T-helper 2 cell treated with Interferon-gamma antibody and Interleukin-4, amounts not matched to agents 5 μg/mL and 100 μg/mL, for 36 hours (primary cell): ENCODE results near the gene SUN3.
A peak's percentile ranks its signal among the peaks of the same experiment; 100 is the strongest.

ENCODE experiments used
- DNase-seq: peaks from one replicate; pipeline ENCODE4 v3.0.0; 2021; ENCODE audit warnings: low spot score
- H3K27ac Mint-ChIP-seq: one replicate; pipeline ENCODE4 v1.8.0; 2021; ENCODE audit warnings: mild to moderate bottlenecking, mixed read lengths
- H3K27me3 Mint-ChIP-seq: one replicate; pipeline ENCODE4 v1.8.0; 2021; ENCODE audit warnings: low read depth, mixed read lengths
- H3K36me3 Mint-ChIP-seq: one replicate; pipeline ENCODE4 v1.8.0; 2021; ENCODE audit warnings: low read depth, mixed read lengths
- H3K4me1 Mint-ChIP-seq: one replicate; pipeline ENCODE4 v1.8.0; 2021; ENCODE audit warnings: low read depth, mixed read lengths
- H3K4me3 Mint-ChIP-seq: one replicate; pipeline ENCODE4 v1.8.0; 2022; ENCODE audit warnings: mild to moderate bottlenecking, moderate library complexity, mixed read lengths
- H3K9me3 Mint-ChIP-seq: one replicate; pipeline ENCODE4 v1.8.0; 2021; ENCODE audit warnings: mixed read lengths

SUN3 gene

GRCh38 chr7:48028938-48029337, at the start of gene SUN3:
Gene SUN3 (minus strand): TSS chr7:48029107. CDS start chr7:48028938, 169 bp downstream.
- peaks cover 6% of the 10 kb centered on the region for H3K9me3 Mint-ChIP-seq
- peaks cover 60% of the 10 kb centered on the region for H3K27me3 Mint-ChIP-seq
- no peaks in the 10 kb centered on the region for H3K4me1 Mint-ChIP-seq

GRCh38 chr7:48078470-48078869, 49.6 kb upstream of the SUN3 start:
- H3K36me3 Mint-ChIP-seq = no peaks in the 10 kb centered on the region
- no peak overlapping the region for H3K4me3 Mint-ChIP-seq
- peaks cover 25% of the 10 kb centered on the region for H3K4me1 Mint-ChIP-seq
- no peak overlapping the region for H3K27ac Mint-ChIP-seq
- no peaks in the 10 kb centered on the region for H3K9me3 Mint-ChIP-seq
- no peak for DNase-seq
- no peaks in the 10 kb centered on the region for H3K27me3 Mint-ChIP-seq

More at GRCh38 chr7:48028938-48029337, at the start of gene SUN3:
- Mint-ChIP-seq H3K36me3 (no peaks in the 10 kb centered on the region), H3K4me3 (no peak within 1 kb of the TSS), H3K27ac (no peak within 1 kb of the TSS)
- DNase-seq = no peak

- H3K36me3 Mint-ChIP-seq = peaks cover 1% of the 10 kb centered on the region
- no peaks in the 10 kb centered on the region for H3K27me3 Mint-ChIP-seq
- H3K4me1 Mint-ChIP-seq = peaks cover 15% of the 10 kb centered on the region
- no peak for DNase-seq
- H3K27ac Mint-ChIP-seq = no peak overlapping the region
- H3K4me3 Mint-ChIP-seq = no peak overlapping the region
- peaks cover 5% of the 10 kb centered on the region for H3K9me3 Mint-ChIP-seq
Measured at GRCh38 chr7:48077423-48077822, 48.5 kb upstream of the SUN3 start.

GRCh38 chr7:48074204-48074654, 45.3 kb upstream of the SUN3 start:
- DNase-seq = no peak
- Mint-ChIP-seq H3K27me3 (no peaks in the 10 kb centered on the region), H3K4me1 (peaks cover 14% of the 10 kb centered on the region), H3K9me3 (peaks cover 12% of the 10 kb centered on the region), H3K36me3 (peaks cover 5% of the 10 kb centered on the region), H3K27ac (no peak overlapping the region), H3K4me3 (no peak overlapping the region)

GRCh38 chr7:48067475-48067874, 38.6 kb upstream of the SUN3 start:
- H3K4me1 Mint-ChIP-seq = no peaks in the 10 kb centered on the region
- peaks cover 10% of the 10 kb centered on the region for H3K27me3 Mint-ChIP-seq
- H3K27ac Mint-ChIP-seq = no peak overlapping the region
- no peak overlapping the region for H3K4me3 Mint-ChIP-seq
- H3K36me3 Mint-ChIP-seq = peaks cover 5% of the 10 kb centered on the region
- no peak for DNase-seq
- peaks cover 17% of the 10 kb centered on the region for H3K9me3 Mint-ChIP-seq

- Mint-ChIP-seq H3K27me3 (peaks cover 10% of the 10 kb centered on the region), H3K4me1 (peaks cover 2% of the 10 kb centered on the region), H3K36me3 (no peaks in the 10 kb centered on the region), H3K9me3 (peaks cover 10% of the 10 kb centered on the region), H3K4me3 (no peak overlapping the region), H3K27ac (no peak overlapping the region)
- DNase-seq = no peak
Measured at GRCh38 chr7:48063985-48064384, 35.1 kb upstream of the SUN3 start.

- Mint-ChIP-seq H3K4me1 (peaks cover 4% of the 10 kb centered on the region), H3K27me3 (peaks cover 10% of the 10 kb centered on the region), H3K27ac (no peak overlapping the region), H3K4me3 (no peak overlapping the region), H3K9me3 (peaks cover 18% of the 10 kb centered on the region), H3K36me3 (no peaks in the 10 kb centered on the region)
- DNase-seq = no peak
Measured at GRCh38 chr7:48059706-48060105, 30.8 kb upstream of the SUN3 start.

GRCh38 chr7:48058990-48059389, 30.1 kb upstream of the SUN3 start:
- Mint-ChIP-seq H3K27ac (no peak overlapping the region), H3K36me3 (no peaks in the 10 kb centered on the region), H3K27me3 (peaks cover 8% of the 10 kb centered on the region)

GRCh38 chr7:48053736-48054135, 24.8 kb upstream of the SUN3 start:
- peaks cover 3% of the 10 kb centered on the region for H3K27me3 Mint-ChIP-seq
- H3K4me3 Mint-ChIP-seq = no peak overlapping the region
- H3K36me3 Mint-ChIP-seq = no peaks in the 10 kb centered on the region
- peaks cover 9% of the 10 kb centered on the region for H3K9me3 Mint-ChIP-seq
- H3K4me1 Mint-ChIP-seq = peaks cover 3% of the 10 kb centered on the region
- no peak overlapping the region for H3K27ac Mint-ChIP-seq
- DNase-seq = no peak

More at GRCh38 chr7:48058990-48059389, 30.1 kb upstream of the SUN3 start:
- H3K4me1 Mint-ChIP-seq = peaks cover 4% of the 10 kb centered on the region
- no peak for DNase-seq
- no peak overlapping the region for H3K4me3 Mint-ChIP-seq
- H3K9me3 Mint-ChIP-seq = peaks cover 14% of the 10 kb centered on the region

- peak; percentile 52 for DNase-seq
- Mint-ChIP-seq H3K36me3 (no peaks in the 10 kb centered on the region), H3K9me3 (peaks cover 9% of the 10 kb centered on the region)
Measured at GRCh38 chr7:48052748-48053147, 23.8 kb upstream of the SUN3 start.

GRCh38 chr7:48049850-48050249, 20.9 kb upstream of the SUN3 start:
- DNase-seq = no peak
- Mint-ChIP-seq H3K27ac (peak overlapping the region; percentile 17), H3K4me1 (peaks cover 9% of the 10 kb centered on the region), H3K4me3 (no peak overlapping the region), H3K27me3 (peaks cover 4% of the 10 kb centered on the region), H3K9me3 (no peaks in the 10 kb centered on the region), H3K36me3 (no peaks in the 10 kb centered on the region)

More at GRCh38 chr7:48052748-48053147, 23.8 kb upstream of the SUN3 start:
- Mint-ChIP-seq H3K4me1 (peaks cover 3% of the 10 kb centered on the region), H3K27ac (no peak overlapping the region), H3K4me3 (no peak overlapping the region), H3K27me3 (peaks cover 3% of the 10 kb centered on the region)

GRCh38 chr7:48048113-48048512, 19.2 kb upstream of the SUN3 start:
- Mint-ChIP-seq H3K4me1 (peaks cover 9% of the 10 kb centered on the region), H3K27me3 (peaks cover 4% of the 10 kb centered on the region), H3K36me3 (no peaks in the 10 kb centered on the region), H3K27ac (no peak overlapping the region), H3K9me3 (no peaks in the 10 kb centered on the region), H3K4me3 (no peak overlapping the region)
- no peak for DNase-seq

- peaks cover 13% of the 10 kb centered on the region for H3K4me1 Mint-ChIP-seq
- peaks cover 4% of the 10 kb centered on the region for H3K27me3 Mint-ChIP-seq
- no peak overlapping the region for H3K4me3 Mint-ChIP-seq
- H3K27ac Mint-ChIP-seq = no peak overlapping the region
- H3K36me3 Mint-ChIP-seq = no peaks in the 10 kb centered on the region
- no peaks in the 10 kb centered on the region for H3K9me3 Mint-ChIP-seq
- no peak for DNase-seq
Measured at GRCh38 chr7:48046458-48046857, 17.6 kb upstream of the SUN3 start.

- no peak for DNase-seq
- H3K27me3 Mint-ChIP-seq = peaks cover 4% of the 10 kb centered on the region
- peaks cover 17% of the 10 kb centered on the region for H3K4me1 Mint-ChIP-seq
- no peak overlapping the region for H3K27ac Mint-ChIP-seq
- no peak overlapping the region for H3K4me3 Mint-ChIP-seq
- H3K9me3 Mint-ChIP-seq = no peaks in the 10 kb centered on the region
- no peaks in the 10 kb centered on the region for H3K36me3 Mint-ChIP-seq
Measured at GRCh38 chr7:48045195-48045765, 16.4 kb upstream of the SUN3 start.

- no peak overlapping the region for H3K27ac Mint-ChIP-seq
- peaks cover 17% of the 10 kb centered on the region for H3K4me1 Mint-ChIP-seq
- no peak for DNase-seq
- no peaks in the 10 kb centered on the region for H3K9me3 Mint-ChIP-seq
- no peak overlapping the region for H3K4me3 Mint-ChIP-seq
- H3K36me3 Mint-ChIP-seq = no peaks in the 10 kb centered on the region
- H3K27me3 Mint-ChIP-seq = peaks cover 9% of the 10 kb centered on the region
Measured at GRCh38 chr7:48042636-48043035, 13.7 kb upstream of the SUN3 start.
